Pancreas (tissue), 10 donors: Measurements from ENCODE around the gene SBF2. TPM values are rescaled to one million over a fixed set of nuclear protein-coding genes. Genes with fewer than 3 reads are reported as not detected.
A peak's percentile ranks its signal among the peaks of the same experiment; 100 is the strongest.

Source experiments
- ATAC-seq, 4 donors: fragments of 200-7000 bp; cut with Tn5 transposase; one replicate each; pipeline versions ENCODE4 v1.8.0 to v1.9.1; 2020; ENCODE audit warnings: mild to moderate bottlenecking in 4 of 4, moderate library complexity in 4 of 4
- DNase-seq, 6 donors: peaks; one replicate each; pipeline ENCODE4 v3.0.0-alpha.2; 2020
- FAIRE-seq: peaks from 2 replicates; lab custom pipeline; 2012; peaks lifted over from hg19 to GRCh38; lab: Jason Lieb, UNC
- H3K27ac ChIP-seq, 4 donors: fragments of 200-600 bp; sonication (generic); 1 replicate in 3 of 4; 2 replicates in 1 of 4; pipeline versions ENCODE4 v1.5.0 to v1.8.0; 2020
- H3K27me3 ChIP-seq, 4 donors: fragments of 200-600 bp; one replicate each; pipeline ENCODE4 v1.8.0; 2021
- H3K36me3 ChIP-seq, 3 donors: fragments of 200-600 bp; sonication (generic) in 1 of 3; one replicate each; pipeline versions ENCODE4 v1.5.0 to v1.8.0; 2020 to 2021
- H3K4me1 ChIP-seq, 3 donors: fragments of 200-600 bp; one replicate each; pipeline ENCODE4 v1.8.0; 2021
- H3K4me3 ChIP-seq, 4 donors: fragments of 200-600 bp; sonication (generic) in 2 of 4; one replicate each; pipeline versions ENCODE4 v1.5.0 to v1.8.0; 2020 to 2021
- H3K9me3 ChIP-seq, 4 donors: fragments of 200-600 bp; one replicate each; pipeline ENCODE4 v1.8.0; 2021
- CTCF ChIP-seq, 4 donors: fragments of 200-600 bp; sonication (generic) in 3 of 4; IDR thresholded peaks; one replicate each; pipeline versions ENCODE4 v1.5.0 to v1.8.0; 2021; ENCODE audit warnings: antibody characterized with exemption in 4 of 4
- WGBS, 2 donors: extraction: QIAGEN DNeasy Blood & Tissue Kit; methylation state at CpG; one replicate each; pipeline ENCODE4 v1.1.7; 2013; 5-methylcytosine and 5-hydroxymethylcytosine counted together
- intact Hi-C, 3 donors: fragments of 100-400 bp; cut with DNase I; formaldehyde crosslinking; loops; one replicate each; pipeline versions ENCODE4 v1.11.1 to v1.14.2; 2022
- polyA plus RNA-seq, 2 donors: library from polyadenylated mRNA; stranded (reverse); fragments of 200-250 nt; gene quantifications; one replicate each; pipeline ENCODE4 v1.2.3, GENCODE V29; 2013
- total RNA-seq, 6 donors: library from RNA; stranded (reverse); fragmentation: NEBNext Ultra II Directional in 4 of 6; extraction: Animal tissue kit (Norgen Biotek cat#: 25700) in 4 of 6; gene quantifications; one replicate each; pipeline versions ENCODE4 v1.2.1 to v1.2.4, GENCODE V29; 2021 to 2023
- donor health status: healthy with polysubstance abuse.
- donor health status: DM: no; HTN: no; CAD: no; lungs with moderate emphysema.
- donor health status: DM: no; HTN: no; CAD: no.
- donor health status: control.
- donor health status: control.
- donor health status: Bipolar disorder and iron deficiency.
- donor health status: DM: yes; HTN: yes; CAD: no.
- donor health status: DM: no; HTN: no; CAD: no.
- donor health status: DM: no; HTN: no; CAD: no.
- donor health status: DM: yes; HTN: yes; CAD: no.

The SBF2 gene
- total and polyA plus RNA-seq, 8 donors, result 4.6 to 21.8 (median 10.3) TPM

- ATAC-seq, result no peak
- H3K36me3 ChIP-seq, result no peaks in the 10 kb centered on the region
- H3K27me3 ChIP-seq, result no peaks in the 10 kb centered on the region
- WGBS, 2 donors, result 65 to 75% methylated on average over 6 to 7 of the region's 7 CpGs
- H3K4me3 ChIP-seq, result no peak overlapping the region
- H3K27ac ChIP-seq, result no peak overlapping the region
- no peak for TF ChIP-seq CTCF (IDR thresholded peaks at IDR 0.05)
- DNase-seq, result no peak
- no peaks in the 10 kb centered on the region for H3K9me3 ChIP-seq
- intact Hi-C loops, result loop anchor here in 1 of 3 donors (5.0 to 10.0 kb wide), 2 partner anchors 217 to 569 kb away; no protein-coding TSS in a partner anchor
- peaks cover 6 to 11% (median 10%) of the 10 kb centered on the region in 3 donors for H3K4me1 ChIP-seq
- no peak for FAIRE-seq
Measured at GRCh38 chr11:9755561-9756185, 538.3 kb downstream of the SBF2 start.

- peaks cover 0 to 6% (median 0%) of the 10 kb centered on the region in 3 donors for H3K36me3 ChIP-seq
- no peak overlapping the region for H3K27ac ChIP-seq
- peaks cover 0 to 3% (median under 1%) of the 10 kb centered on the region in 3 donors for H3K4me1 ChIP-seq
- DNase-seq (no peak), ATAC-seq (no peak), FAIRE-seq (no peak)
- WGBS, 2 donors, result 90 to 93% methylated on average over 3 of the region's 3 CpGs
- no peaks in the 10 kb centered on the region for H3K9me3 ChIP-seq
- TF ChIP-seq CTCF (IDR thresholded peaks at IDR 0.05), result no peak
- no peak overlapping the region for H3K4me3 ChIP-seq
- H3K27me3 ChIP-seq, result no peaks in the 10 kb centered on the region
- intact Hi-C loops, result loop anchor here in 1 of 3 donors (10.0 kb wide), 1 partner anchor 571 kb away; no protein-coding TSS in a partner anchor
Measured at GRCh38 chr11:9754010-9754471, 540.0 kb downstream of the SBF2 start.

- no peak for DNase-seq
- intact Hi-C loops, result loop anchor here in 1 of 3 donors (10.0 kb wide), 1 partner anchor 572 kb away; no protein-coding TSS in a partner anchor
- H3K4me3 ChIP-seq, result no peak overlapping the region
- no peak for TF ChIP-seq CTCF (IDR thresholded peaks at IDR 0.05)
- H3K27ac ChIP-seq, result no peak overlapping the region
- no peak for FAIRE-seq
- 81 to 89% methylated on average over 3 of the region's 3 CpGs for WGBS, 2 donors
- ATAC-seq, result no peak
- H3K36me3 ChIP-seq, result peaks cover 0 to 6% (median 0%) of the 10 kb centered on the region in 3 donors
- H3K27me3 ChIP-seq, result no peaks in the 10 kb centered on the region
- no peaks in the 10 kb centered on the region for H3K9me3 ChIP-seq
- H3K4me1 ChIP-seq, result no peaks in the 10 kb centered on the region
Measured at GRCh38 chr11:9753021-9753420, 541.0 kb downstream of the SBF2 start.

GRCh38 chr11:9752091-9752490 is 541.9 kb downstream of the SBF2 start:
- Histone ChIP-seq H3K27me3 (no peaks in the 10 kb centered on the region), H3K36me3 (peaks cover 0 to 6% (median 0%) of the 10 kb centered on the region in 3 donors), H3K4me3 (no peak overlapping the region), H3K4me1 (no peaks in the 10 kb centered on the region), H3K9me3 (no peaks in the 10 kb centered on the region), H3K27ac (no peak overlapping the region)
- FAIRE-seq, result no peak
- intact Hi-C loops, result loop anchor here in 1 of 3 donors (10.0 kb wide), 1 partner anchor 573 kb away; no protein-coding TSS in a partner anchor
- DNase-seq, result peak in 3 of 6 donors; percentile 35 to 56 (median 38)
- ATAC-seq, result peak in 3 of 4 donors; percentile 46 to 57 (median 55)
- WGBS, 2 donors, result 54 to 56% methylated on average over 3 of the region's 3 CpGs
- no peak for TF ChIP-seq CTCF (IDR thresholded peaks at IDR 0.05)

- Histone ChIP-seq H3K9me3 (no peaks in the 10 kb centered on the region), H3K4me3 (no peak overlapping the region), H3K27me3 (no peaks in the 10 kb centered on the region), H3K4me1 (no peaks in the 10 kb centered on the region), H3K27ac (peak overlapping the region in 1 of 4 donors; percentile 29), H3K36me3 (peaks cover 0 to 6% (median 0%) of the 10 kb centered on the region in 3 donors)
- intact Hi-C loops, result loop anchor here in 1 of 3 donors (10.0 kb wide), 1 partner anchor 574 kb away; no protein-coding TSS in a partner anchor
- no peak for TF ChIP-seq CTCF (IDR thresholded peaks at IDR 0.05)
- FAIRE-seq, result no peak
- no peak for DNase-seq
- no peak for ATAC-seq
- 63 to 67% methylated on average over 4 of the region's 4 CpGs for WGBS, 2 donors
Measured at GRCh38 chr11:9750551-9750950, 543.5 kb downstream of the SBF2 start.
